ENCODE results near the gene RALBP1. TPM values are rescaled to one million over a fixed set of nuclear protein-coding genes. Genes with fewer than 3 reads are reported as not detected.

Gene RALBP1
- total RNA-seq, 4 donors from 2014 or later, result 18.8 to 67.8 (median 30.0) TPM

GRCh38 chr18:9495465-9495864 is 20.2 kb downstream of the RALBP1 start:
- H3K27ac ChIP-seq, result no peak overlapping the region
- intact Hi-C loops (cut with DNase I; ENCODE audit: low total_unique reads), result no loop called here
- no peak for DNase-seq
- no peaks in the 10 kb centered on the region for H3K27me3 ChIP-seq
- no peaks in the 10 kb centered on the region for H3K4me1 ChIP-seq
- H3K9me3 ChIP-seq, result no peaks in the 10 kb centered on the region
- H3K36me3 ChIP-seq, result no peaks in the 10 kb centered on the region
- TF ChIP-seq CTCF (IDR thresholded peaks at IDR 0.05) (no peak), POLR2A (IDR thresholded peaks at IDR 0.05) (no peak)
- H3K4me3 ChIP-seq, result no peak overlapping the region

GRCh38 chr18:9495916-9496705 is 20.8 kb downstream of the RALBP1 start:
- intact Hi-C loops (cut with DNase I; ENCODE audit: low total_unique reads), result no loop called here
- Histone ChIP-seq H3K27ac (no peak overlapping the region), H3K36me3 (no peaks in the 10 kb centered on the region), H3K4me3 (no peak overlapping the region), H3K9me3 (no peaks in the 10 kb centered on the region), H3K27me3 (no peaks in the 10 kb centered on the region), H3K4me1 (no peaks in the 10 kb centered on the region)
- no peak for TF ChIP-seq CTCF (IDR thresholded peaks at IDR 0.05)
- TF ChIP-seq POLR2A (IDR thresholded peaks at IDR 0.05), result no peak
- no peak for DNase-seq

- TF ChIP-seq CTCF (IDR thresholded peaks at IDR 0.05) (no peak), POLR2A (IDR thresholded peaks at IDR 0.05) (no peak)
- intact Hi-C loops (cut with DNase I; ENCODE audit: low total_unique reads), result no loop called here
- no peaks in the 10 kb centered on the region for H3K36me3 ChIP-seq
- no peak for DNase-seq
- no peaks in the 10 kb centered on the region for H3K27me3 ChIP-seq
- H3K4me3 ChIP-seq, result no peak overlapping the region
- no peak overlapping the region for H3K27ac ChIP-seq
- H3K4me1 ChIP-seq, result no peaks in the 10 kb centered on the region
- peaks cover 0 to 7% of the 10 kb centered on the region in 2 donors for H3K9me3 ChIP-seq
Observed at GRCh38 chr18:9506046-9506792, 30.9 kb downstream of the RALBP1 start.

GRCh38 chr18:9507565-9508088 is 32.3 kb downstream of the RALBP1 start:
- Histone ChIP-seq H3K36me3 (no peaks in the 10 kb centered on the region), H3K4me3 (no peak overlapping the region), H3K4me1 (no peaks in the 10 kb centered on the region), H3K9me3 (peaks cover 0 to 4% of the 10 kb centered on the region in 2 donors), H3K27ac (no peak overlapping the region), H3K27me3 (no peaks in the 10 kb centered on the region)
- no peak for TF ChIP-seq CTCF (IDR thresholded peaks at IDR 0.05)
- no peak for TF ChIP-seq POLR2A (IDR thresholded peaks at IDR 0.05)
- intact Hi-C loops (cut with DNase I; ENCODE audit: low total_unique reads), result no loop called here
- DNase-seq, result no peak
